Stimulated activated CD4-positive, alpha-beta T cell treated with anti-CD3 and anti-CD28 coated beads, TNF-alpha, amount 100 ng/mL, for 4 hours (primary cell): Measurements from ENCODE around the gene ZNF232.
"Not testable (repeated sequence)": the region's sequence is repeated elsewhere in the genome, so short reads cannot be mapped to it uniquely, and the experiment has no call there.

ENCODE experiments used
- DNase-seq, 3 experiments: peaks; one replicate each; pipeline ENCODE4 v3.0.0-alpha.2; 2020; ENCODE audit warnings: low read depth in 3 of 3

ZNF232 gene

GRCh38 chr17:5130261-5130660 lies 18.6 kb upstream of the ZNF232 start:
- not testable (repeated sequence) for DNase-seq

- DNase-seq, result not testable (repeated sequence)
These were observed 18.1 kb upstream of the ZNF232 start for GRCh38 chr17:5129770-5130169.

- no peak for DNase-seq
These were observed 17.3 kb upstream of the ZNF232 start for GRCh38 chr17:5128905-5129535.

- DNase-seq, result not testable (repeated sequence)
These were observed 16.7 kb upstream of the ZNF232 start for GRCh38 chr17:5128387-5128786.

- DNase-seq, result no peak
These were observed 16.2 kb upstream of the ZNF232 start for GRCh38 chr17:5127910-5128309.

- no peak for DNase-seq
These were observed 15.2 kb upstream of the ZNF232 start for GRCh38 chr17:5126719-5127488.

GRCh38 chr17:5124896-5125295 lies 13.2 kb upstream of the ZNF232 start:
- not testable (repeated sequence) for DNase-seq

GRCh38 chr17:5124125-5124760 lies 12.6 kb upstream of the ZNF232 start:
- DNase-seq, result not testable (repeated sequence)

- DNase-seq, result no peak
These were observed 11.9 kb upstream of the ZNF232 start for GRCh38 chr17:5123343-5124124.

GRCh38 chr17:5122586-5123342 lies 11.1 kb upstream of the ZNF232 start:
- no peak for DNase-seq

GRCh38 chr17:5122056-5122455 lies 10.4 kb upstream of the ZNF232 start:
- DNase-seq, result not testable (repeated sequence)

- no peak for DNase-seq
These were observed 9.6 kb upstream of the ZNF232 start for GRCh38 chr17:5121186-5121841.

- not testable (repeated sequence) for DNase-seq
These were observed 8.9 kb upstream of the ZNF232 start for GRCh38 chr17:5120436-5121185.

GRCh38 chr17:5120036-5120435 lies 8.4 kb upstream of the ZNF232 start:
- no peak for DNase-seq

- DNase-seq, result no peak
These were observed 6.5 kb upstream of the ZNF232 start for GRCh38 chr17:5118219-5118618.

GRCh38 chr17:5115673-5116651 lies 4.3 kb upstream of the ZNF232 start, which contains the start of gene USP6:
USP6 (plus strand) TSS chr17:5116032; CDS start chr17:5130368, 14,336 bp downstream.
- DNase-seq, result no peak

GRCh38 chr17:5110816-5111215 lies 862 bp downstream of the ZNF232 start:
- no peak for DNase-seq

GRCh38 chr17:5100832-5101231 lies 10.8 kb downstream of the ZNF232 start:
- no peak for DNase-seq

GRCh38 chr17:5099271-5099670 lies 12.4 kb downstream of the ZNF232 start:
- DNase-seq, result no peak
